Ishikawa (cell line): ENCODE measurements around the gene RPTOR.

ENCODE experiments used
- EP300 ChIP-seq: IDR thresholded peaks from 2 replicates; pipeline ENCODE4 v1.6.1; 2012; ENCODE audit warnings: borderline replicate concordance
- TAF1 ChIP-seq: IDR thresholded peaks from 2 replicates; pipeline ENCODE4 v1.6.1; 2012; ENCODE audit warnings: low read depth, mild to moderate bottlenecking

DNA sequence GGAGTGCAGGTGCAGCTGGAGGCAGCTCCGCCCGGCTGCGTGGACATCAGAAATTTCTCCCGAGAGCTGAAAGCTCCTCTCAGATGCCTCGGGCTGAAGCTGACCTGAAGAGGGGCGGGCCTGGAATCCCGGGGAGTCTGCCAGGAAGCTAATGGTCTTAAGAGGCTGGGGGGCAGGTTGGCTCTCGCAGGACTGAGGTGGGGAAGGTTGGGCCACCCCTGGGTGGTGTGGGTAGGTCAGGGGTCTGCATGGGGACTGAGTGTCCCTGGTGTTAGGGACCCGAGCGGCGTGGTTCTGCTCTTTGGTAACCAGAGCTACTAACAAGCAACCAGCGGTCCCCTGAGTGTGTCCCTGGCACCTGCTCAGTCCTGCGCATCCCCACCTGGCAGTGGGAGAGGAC lies 450.5 kb downstream of the RPTOR start:
- TF ChIP-seq TAF1 = no peak
- TF ChIP-seq EP300 = no peak
